HAP-1 (cell line): ENCODE results near the gene FERD3L.
A peak's percentile ranks its signal among the peaks of the same experiment; 100 is the strongest.

Source experiments
- DNase-seq, 2 experiments: peaks; one replicate each; pipeline ENCODE4 v3.0.0-alpha.2; 2016 to 2020; ENCODE audit warnings: low spot score in 2 of 2
- H3K27me3 ChIP-seq: fragments of 250-450 bp; sonication (Bioruptor Pico); 2 replicates; pipeline ENCODE4 v1.5.1; 2020; ENCODE audit warnings: low read depth, mild to moderate bottlenecking, moderate library complexity
- H3K36me3 ChIP-seq: fragments of 250-450 bp; sonication (Bioruptor Pico); replicated peaks from 2 replicates; pipeline ENCODE4 v1.5.1; 2020; ENCODE audit warnings: mild to moderate bottlenecking
- H3K4me1 ChIP-seq: fragments of 250-450 bp; sonication (Bioruptor Pico); 2 replicates; pipeline ENCODE4 v1.5.1; 2020; ENCODE audit warnings: mild to moderate bottlenecking
- H3K4me3 ChIP-seq: fragments of 250-450 bp; sonication (Bioruptor Pico); 2 replicates; pipeline ENCODE4 v1.5.1; 2020; ENCODE audit warnings: mild to moderate bottlenecking, moderate library complexity
- H3K9me3 ChIP-seq: fragments of 250-450 bp; sonication (Bioruptor Pico); 2 replicates; pipeline ENCODE4 v1.5.1; 2020; ENCODE audit warnings: mild to moderate bottlenecking, moderate library complexity
- in situ Hi-C: fragments of 300-500 bp; cut with MboI; formaldehyde crosslinking; loops from 3 replicates; pipeline ENCODE4 v1.14.3; 2020; ENCODE audit warnings: low sequenced_read_pairs, inconsistent platforms, mixed read lengths

FERD3L gene

GRCh38 chr7:19101909-19102308 is 43.3 kb downstream of the FERD3L start:
- in situ Hi-C loops: loop anchor here (25.0 kb wide), 1 partner anchor 335 kb away; no protein-coding TSS in a partner anchor
- Histone ChIP-seq H3K27me3 (no peaks in the 10 kb centered on the region), H3K4me1 (peaks cover 17% of the 10 kb centered on the region), H3K36me3 (no peaks in the 10 kb centered on the region), H3K4me3 (no peak overlapping the region), H3K9me3 (no peaks in the 10 kb centered on the region)
- DNase-seq: no peak

GRCh38 chr7:19101472-19101871 is 43.7 kb downstream of the FERD3L start:
- no peak for DNase-seq
- Histone ChIP-seq H3K36me3 (no peaks in the 10 kb centered on the region), H3K4me1 (peaks cover 17% of the 10 kb centered on the region), H3K27me3 (no peaks in the 10 kb centered on the region), H3K4me3 (no peak overlapping the region), H3K9me3 (no peaks in the 10 kb centered on the region)
- in situ Hi-C loops: loop anchor here (25.0 kb wide), 1 partner anchor 336 kb away; no protein-coding TSS in a partner anchor

- no peaks in the 10 kb centered on the region for H3K27me3 ChIP-seq
- no peaks in the 10 kb centered on the region for H3K9me3 ChIP-seq
- DNase-seq: peak in 1 of 2 experiments; percentile 74
- H3K4me1 ChIP-seq: peaks cover 17% of the 10 kb centered on the region
- no peak overlapping the region for H3K4me3 ChIP-seq
- in situ Hi-C loops: loop anchor here (25.0 kb wide), 1 partner anchor 337 kb away; no protein-coding TSS in a partner anchor
- H3K36me3 ChIP-seq: no peaks in the 10 kb centered on the region
Observed at GRCh38 chr7:19099924-19100323, 45.3 kb downstream of the FERD3L start.

- in situ Hi-C loops: no loop called here
- H3K9me3 ChIP-seq: no peaks in the 10 kb centered on the region
- no peak for DNase-seq
- H3K4me1 ChIP-seq: peaks cover 17% of the 10 kb centered on the region
- H3K36me3 ChIP-seq: no peaks in the 10 kb centered on the region
- no peak overlapping the region for H3K4me3 ChIP-seq
- H3K27me3 ChIP-seq: no peaks in the 10 kb centered on the region
Observed at GRCh38 chr7:19099194-19099593, 46.0 kb downstream of the FERD3L start.

- Histone ChIP-seq H3K9me3 (no peaks in the 10 kb centered on the region), H3K27me3 (no peaks in the 10 kb centered on the region), H3K36me3 (no peaks in the 10 kb centered on the region), H3K4me3 (no peak overlapping the region), H3K4me1 (peaks cover 17% of the 10 kb centered on the region)
- in situ Hi-C loops: no loop called here
- no peak for DNase-seq
Observed at GRCh38 chr7:19098510-19098909, 46.7 kb downstream of the FERD3L start.

- Histone ChIP-seq H3K9me3 (no peaks in the 10 kb centered on the region), H3K4me1 (peaks cover 17% of the 10 kb centered on the region), H3K4me3 (no peak overlapping the region), H3K27me3 (no peaks in the 10 kb centered on the region), H3K36me3 (no peaks in the 10 kb centered on the region)
- DNase-seq: no peak
- in situ Hi-C loops: no loop called here
Observed at GRCh38 chr7:19097165-19098055, 47.8 kb downstream of the FERD3L start.

- DNase-seq: no peak
- Histone ChIP-seq H3K27me3 (no peaks in the 10 kb centered on the region), H3K4me3 (no peak overlapping the region), H3K9me3 (no peaks in the 10 kb centered on the region), H3K36me3 (no peaks in the 10 kb centered on the region), H3K4me1 (peaks cover 15% of the 10 kb centered on the region)
- in situ Hi-C loops: no loop called here
Observed at GRCh38 chr7:19095353-19095860, 49.8 kb downstream of the FERD3L start.
